GM18873 (cell line): ENCODE measurements around the gene PLEKHA3.
"Not testable (repeated sequence)": the region's sequence is repeated elsewhere in the genome, so short reads cannot be mapped to it uniquely, and the experiment has no call there.

Experiments
- ATAC-seq: cut with Tn5 transposase; IDR thresholded peaks from one replicate; pipeline ENCODE4 v1.9.1; 2021; ENCODE audit warnings: mild to moderate bottlenecking, moderate library complexity, moderate number of reproducible peaks; ENCODE audit not compliant: unreplicated experiment, low FRiP score

Gene PLEKHA3

DNA sequence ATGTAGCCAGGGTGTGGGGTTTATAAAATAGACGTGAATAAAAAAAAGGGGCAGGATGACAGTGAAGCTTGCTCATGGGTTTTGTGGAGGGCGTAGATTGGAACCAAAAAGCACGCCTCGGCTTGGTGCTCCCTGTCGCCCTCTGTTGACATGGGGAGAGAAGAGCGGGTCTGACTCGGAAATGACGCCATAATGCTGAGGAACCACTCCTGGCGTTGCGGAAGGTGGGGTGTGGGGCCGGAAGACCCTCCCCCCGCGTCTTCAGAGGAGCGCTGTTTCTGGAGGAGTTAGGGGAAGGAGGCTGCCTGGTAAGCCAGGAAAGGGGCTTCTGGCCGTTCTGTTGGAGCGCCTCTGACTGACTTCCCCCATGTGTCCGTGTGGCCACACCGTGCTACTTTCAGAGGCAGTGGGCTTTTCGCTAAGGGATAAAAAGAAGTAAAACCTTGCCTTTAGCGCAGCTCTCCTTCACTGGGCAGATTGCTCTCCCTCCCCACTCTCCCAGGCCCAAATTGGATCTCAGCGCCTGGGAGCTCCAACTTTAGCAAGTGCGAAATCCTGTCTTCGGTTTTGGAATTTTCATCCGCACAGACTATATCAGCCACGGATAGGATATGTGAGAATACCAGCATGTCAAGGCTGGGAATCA, 42.8 kb downstream of the PLEKHA3 start:
- peak; percentile 89 for ATAC-seq

DNA sequence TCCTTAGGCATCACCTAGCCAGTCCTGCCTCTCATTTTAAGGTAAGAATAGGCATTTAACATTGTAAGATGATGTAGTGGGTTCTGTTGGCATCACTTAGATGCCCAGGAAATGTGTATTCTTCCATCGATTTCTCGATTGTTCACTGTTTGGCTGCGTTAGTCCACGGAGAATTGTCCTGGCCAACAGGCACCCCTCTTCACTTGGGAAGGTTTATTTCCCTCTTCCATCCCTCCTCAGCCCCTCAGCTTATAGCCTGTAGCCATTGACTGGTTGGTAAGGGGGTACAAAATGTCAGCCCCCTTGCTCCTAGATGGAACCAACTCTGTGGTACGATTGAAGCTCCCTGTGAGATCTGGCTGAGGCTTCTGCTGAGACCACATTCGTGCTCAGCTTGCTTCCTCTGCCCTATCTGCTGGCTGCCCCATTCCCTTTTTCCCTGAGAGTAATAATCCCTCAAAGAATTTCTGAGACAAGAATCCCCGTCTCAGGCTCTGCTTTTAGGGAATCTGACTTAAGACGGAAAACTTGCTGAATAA, 43.4 kb downstream of the PLEKHA3 start:
- peak; percentile 4 for ATAC-seq

DNA sequence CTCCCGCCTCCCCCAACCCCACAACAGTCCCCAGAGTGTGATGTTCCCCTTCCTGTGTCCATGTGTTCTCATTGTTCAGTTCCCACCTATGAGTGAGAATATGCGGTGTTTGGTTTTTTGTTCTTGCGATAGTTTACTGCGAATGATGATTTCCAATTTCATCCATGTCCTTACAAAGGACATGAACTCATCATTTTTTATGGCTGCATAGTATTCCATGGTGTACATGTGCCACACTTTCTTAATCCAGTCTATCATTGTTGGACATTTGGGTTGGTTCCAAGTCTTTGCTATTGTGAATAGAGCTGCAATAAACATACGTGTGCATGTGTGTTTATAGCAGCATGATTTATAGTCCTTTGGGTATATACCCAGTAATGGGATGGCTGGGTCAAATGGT, 44.8 kb downstream of the PLEKHA3 start:
- not testable (repeated sequence) for ATAC-seq

DNA sequence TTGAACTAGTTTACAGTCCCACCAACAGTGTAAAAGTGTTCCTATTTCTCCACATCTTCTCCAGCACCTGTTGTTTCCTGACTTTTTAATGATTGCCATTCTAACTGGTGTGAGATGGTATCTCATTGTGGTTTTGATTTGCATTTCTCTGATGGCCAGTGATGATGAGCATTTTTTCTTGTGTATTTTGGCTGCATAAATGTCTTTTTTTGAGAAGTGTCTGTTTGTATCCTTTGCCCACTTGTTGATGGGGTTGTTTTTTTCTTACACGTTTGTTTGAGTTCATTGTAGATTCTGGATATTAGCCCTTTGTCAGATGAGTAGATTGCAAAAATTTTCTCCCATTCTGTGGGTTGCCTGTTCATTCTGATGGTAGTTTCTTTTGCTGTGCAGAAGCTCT, 45.2 kb downstream of the PLEKHA3 start:
- not testable (repeated sequence) for ATAC-seq

DNA sequence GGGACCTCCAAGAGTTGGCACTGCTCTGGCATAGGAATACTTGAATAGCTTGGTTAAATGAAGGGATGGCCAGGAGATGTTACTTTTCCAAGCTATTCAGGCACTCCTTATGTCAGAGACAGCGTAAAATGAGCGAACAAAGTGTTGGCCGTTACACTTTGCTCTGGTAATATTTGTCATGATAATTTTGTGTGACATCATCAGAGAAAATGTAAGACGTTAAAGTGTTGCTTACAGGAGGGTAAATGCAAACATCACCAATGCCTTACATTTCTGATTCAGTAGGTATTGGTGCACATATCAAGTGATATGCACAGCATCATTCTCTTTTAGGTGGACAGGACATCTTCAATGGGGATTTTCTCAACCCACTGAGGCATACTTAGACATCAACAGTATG, 46.0 kb downstream of the PLEKHA3 start:
- ATAC-seq: no peak

DNA sequence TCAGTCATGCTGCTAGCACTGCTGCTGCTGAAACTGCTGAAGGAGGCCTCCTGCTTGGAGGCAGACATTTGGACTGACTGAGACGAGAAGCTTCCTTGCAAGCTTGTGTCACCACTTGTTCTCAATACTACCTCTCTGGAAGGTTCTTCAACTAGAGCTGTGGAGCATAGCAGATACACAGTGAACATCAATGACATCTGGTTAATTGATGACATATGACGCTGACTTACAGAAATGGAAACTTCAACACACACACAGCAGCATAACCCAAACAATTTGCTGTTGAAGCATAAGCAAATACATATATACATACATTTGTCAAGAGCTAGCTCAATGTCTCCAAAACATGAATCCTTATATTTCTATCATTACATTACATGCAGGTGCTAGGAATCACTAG, 47.3 kb downstream of the PLEKHA3 start:
- ATAC-seq: no peak

DNA sequence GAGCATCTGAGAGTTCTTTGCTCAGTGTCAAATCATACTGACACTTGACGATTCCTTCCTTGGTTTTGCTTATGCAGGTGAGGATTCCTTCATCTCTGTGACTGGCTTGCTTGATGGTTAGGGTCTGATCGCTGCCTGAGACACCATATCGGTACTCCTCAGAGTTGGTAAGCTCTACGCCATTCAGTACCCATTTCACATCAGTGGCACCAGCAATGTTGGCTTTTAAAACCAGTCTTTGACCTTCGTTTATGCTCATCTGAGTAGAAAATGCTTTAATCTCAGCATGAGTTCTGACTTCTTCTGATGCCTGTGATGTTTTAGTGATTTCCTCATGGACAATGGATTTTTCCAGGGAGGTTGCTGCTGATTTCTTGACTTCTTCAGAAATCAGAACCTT, 48.4 kb downstream of the PLEKHA3 start:
- ATAC-seq: no peak

- ATAC-seq: no peak
Measured at GRCh38 chr2:178529194-178529593, 48.9 kb downstream of the PLEKHA3 start.

DNA sequence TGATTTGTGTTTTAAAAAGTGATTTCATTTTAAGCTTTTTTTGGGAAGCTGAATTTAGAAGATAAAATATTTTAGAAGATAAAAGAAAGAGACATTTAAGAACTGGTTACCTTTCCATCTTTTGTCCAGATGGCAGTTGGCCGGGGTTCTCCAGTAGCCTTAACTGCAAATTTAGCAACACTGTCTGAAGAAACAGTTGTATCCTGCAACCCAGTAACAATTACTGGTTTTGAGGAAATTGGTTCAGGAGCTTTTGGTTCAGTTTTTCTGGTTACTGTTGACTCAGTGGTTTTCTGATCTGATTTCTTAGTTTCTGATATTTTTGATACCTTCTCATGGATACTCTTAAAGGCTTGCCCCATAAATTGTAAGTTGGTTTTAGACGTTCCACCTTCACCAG, 49.9 kb downstream of the PLEKHA3 start:
- ATAC-seq: no peak

DNA sequence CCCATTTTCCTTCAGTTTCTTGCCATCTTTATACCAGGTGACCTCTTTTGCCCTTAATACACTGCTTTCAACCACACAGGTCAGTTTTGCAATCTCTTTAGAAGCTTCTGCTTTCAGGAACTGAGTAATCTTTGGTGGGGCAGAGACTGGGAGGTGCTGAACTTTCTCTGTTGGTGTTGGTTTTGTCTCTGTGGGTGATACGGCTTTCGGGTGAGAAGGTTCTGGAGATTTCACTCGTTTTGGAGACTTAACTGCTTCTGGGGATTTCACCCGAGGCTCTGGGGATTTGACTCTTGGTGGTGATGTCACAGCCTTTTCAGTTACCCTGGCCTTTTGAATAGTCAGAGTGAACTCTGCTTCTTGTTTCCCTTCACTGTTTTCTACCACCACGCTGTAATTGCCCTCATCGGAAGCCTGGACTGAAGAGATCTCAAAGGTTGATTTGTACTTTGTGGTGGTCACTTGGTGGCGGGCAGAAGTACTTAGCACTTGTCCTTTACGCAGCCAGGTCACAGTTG, 50.4 kb downstream of the PLEKHA3 start:
- peak; percentile 98 for ATAC-seq

DNA sequence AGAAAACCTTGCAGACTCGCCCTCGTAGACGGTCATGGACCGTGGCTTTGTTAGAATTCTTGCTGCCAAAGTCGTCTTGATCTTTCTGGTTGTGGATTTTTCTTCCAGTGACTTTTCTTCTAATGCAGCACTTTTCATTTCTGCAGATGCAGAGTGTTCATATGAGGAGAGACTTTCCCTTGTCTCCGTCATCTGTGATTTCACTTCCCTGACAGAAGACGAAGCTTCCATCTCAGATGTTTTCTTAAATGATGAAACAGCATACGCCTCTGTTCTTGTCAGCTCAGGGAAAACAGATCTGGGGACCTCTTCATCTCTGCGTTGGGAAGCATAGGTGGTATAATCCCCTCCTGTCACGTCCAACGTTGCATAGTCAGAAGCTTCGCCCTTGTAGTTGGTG, 50.9 kb downstream of the PLEKHA3 start:
- no peak for ATAC-seq

GRCh38 chr2:178536037-178536436, 55.8 kb downstream of the PLEKHA3 start:
- ATAC-seq: no peak

DNA sequence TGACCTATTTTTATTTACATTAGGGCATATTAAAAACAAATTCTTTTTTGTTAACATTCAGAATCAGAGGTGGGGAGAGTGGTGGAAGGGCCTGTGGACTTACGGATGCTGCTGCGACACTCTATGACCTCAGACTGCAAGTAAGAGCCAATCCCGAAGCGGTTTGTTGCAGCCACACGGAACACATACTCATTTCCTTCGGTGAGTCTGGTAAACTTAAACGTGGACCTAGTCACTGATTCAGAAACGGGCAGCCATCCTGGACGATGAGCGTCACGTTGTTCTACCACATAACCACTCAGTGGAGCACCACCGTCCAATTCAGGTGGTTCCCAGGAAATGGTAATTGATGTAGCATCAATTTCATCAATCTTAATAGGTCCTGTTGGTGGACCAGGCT, 61.9 kb downstream of the PLEKHA3 start:
- ATAC-seq: no peak

DNA sequence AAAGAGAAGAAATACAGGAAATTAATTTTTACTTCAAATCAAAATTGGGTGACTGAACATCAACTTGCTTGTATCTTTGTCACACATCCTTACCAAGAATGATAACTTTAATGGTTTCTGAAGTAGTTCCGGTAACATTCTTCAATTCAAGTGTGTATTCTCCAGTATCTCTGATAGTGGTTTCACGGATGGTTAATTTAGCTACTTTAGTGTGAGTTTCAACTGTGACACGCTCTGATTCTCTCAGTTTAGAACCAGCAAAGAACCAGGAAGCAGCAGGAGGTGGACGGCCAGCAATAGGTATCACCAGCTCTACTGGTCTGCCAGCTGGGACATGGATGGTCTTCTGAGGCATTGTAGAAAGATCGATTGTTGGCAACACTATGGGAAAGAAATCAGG, 62.3 kb downstream of the PLEKHA3 start:
- no peak for ATAC-seq

- no peak for ATAC-seq
Measured at GRCh38 chr2:178550352-178550751, 70.1 kb downstream of the PLEKHA3 start.

DNA sequence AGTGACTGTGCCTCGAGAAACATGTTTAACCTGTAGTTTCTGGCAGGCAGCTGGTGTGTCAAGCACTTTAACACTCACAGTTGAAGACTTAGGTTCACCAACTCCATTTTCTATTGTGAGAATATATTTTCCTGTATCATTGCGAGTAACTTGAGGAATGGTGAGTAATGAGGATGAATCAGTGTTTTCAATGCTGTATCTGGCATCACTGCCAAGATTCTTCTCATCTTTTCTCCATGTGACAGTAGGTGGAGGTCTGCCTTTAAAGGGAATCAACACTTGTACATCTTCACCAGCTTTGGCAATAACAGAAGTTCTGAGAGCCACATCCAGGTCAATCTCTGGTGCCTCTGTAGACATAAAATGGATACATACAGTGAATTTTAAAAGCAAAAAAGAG, 72.8 kb downstream of the PLEKHA3 start:
- no peak for ATAC-seq
